ENCODE results near the gene PNMA8A.

GRCh38 chr19:46461537-46461936, 9.8 kb downstream of the PNMA8A start:
- TF ChIP-seq, protein P1, sequence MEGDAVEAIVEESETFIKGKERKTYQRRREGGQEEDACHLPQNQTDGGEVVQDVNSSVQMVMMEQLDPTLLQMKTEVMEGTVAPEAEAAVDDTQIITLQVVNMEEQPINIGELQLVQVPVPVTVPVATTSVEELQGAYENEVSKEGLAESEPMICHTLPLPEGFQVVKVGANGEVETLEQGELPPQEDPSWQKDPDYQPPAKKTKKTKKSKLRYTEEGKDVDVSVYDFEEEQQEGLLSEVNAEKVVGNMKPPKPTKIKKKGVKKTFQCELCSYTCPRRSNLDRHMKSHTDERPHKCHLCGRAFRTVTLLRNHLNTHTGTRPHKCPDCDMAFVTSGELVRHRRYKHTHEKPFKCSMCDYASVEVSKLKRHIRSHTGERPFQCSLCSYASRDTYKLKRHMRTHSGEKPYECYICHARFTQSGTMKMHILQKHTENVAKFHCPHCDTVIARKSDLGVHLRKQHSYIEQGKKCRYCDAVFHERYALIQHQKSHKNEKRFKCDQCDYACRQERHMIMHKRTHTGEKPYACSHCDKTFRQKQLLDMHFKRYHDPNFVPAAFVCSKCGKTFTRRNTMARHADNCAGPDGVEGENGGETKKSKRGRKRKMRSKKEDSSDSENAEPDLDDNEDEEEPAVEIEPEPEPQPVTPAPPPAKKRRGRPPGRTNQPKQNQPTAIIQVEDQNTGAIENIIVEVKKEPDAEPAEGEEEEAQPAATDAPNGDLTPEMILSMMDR (IDR thresholded peaks at IDR 0.05) = no peak
- TF ChIP-seq POLR2AphosphoS5 (IDR thresholded peaks at IDR 0.05) (no peak), POLR2A (IDR thresholded peaks at IDR 0.05; ENCODE audit: low read depth) (no peak)

Measured in esophagus muscularis mucosa (tissue), 3 donors.